GM18868 (cell line): ENCODE data around the gene VDAC1.

Experiments
- ATAC-seq: cut with Tn5 transposase; IDR thresholded peaks from one replicate; pipeline ENCODE4 v1.9.1; 2021; ENCODE audit warnings: mild to moderate bottlenecking, moderate library complexity; ENCODE audit not compliant: unreplicated experiment

VDAC1 gene

GRCh38 chr5:134004626-134005416 lies at the start of gene VDAC1:
VDAC1 (minus strand) TSS chr5:134004975; CDS start chr5:133993012, 11,963 bp downstream.
- ATAC-seq: peak; percentile 81

- ATAC-seq: no peak
Observed at GRCh38 chr5:134053840-134054338, 49.1 kb upstream of the VDAC1 start.

- no peak for ATAC-seq
Observed at GRCh38 chr5:134053314-134053839, 48.6 kb upstream of the VDAC1 start.

GRCh38 chr5:134051305-134051704 lies 46.5 kb upstream of the VDAC1 start:
- ATAC-seq: no peak

GRCh38 chr5:134048864-134049263 lies 44.1 kb upstream of the VDAC1 start:
- ATAC-seq: no peak

- ATAC-seq: no peak
Observed at GRCh38 chr5:134047687-134048056, 42.9 kb upstream of the VDAC1 start.

GRCh38 chr5:134046801-134047686 lies 42.3 kb upstream of the VDAC1 start:
- no peak for ATAC-seq

- no peak for ATAC-seq
Observed at GRCh38 chr5:134046330-134046729, 41.6 kb upstream of the VDAC1 start.

GRCh38 chr5:134043793-134044792 lies 39.3 kb upstream of the VDAC1 start:
- no peak for ATAC-seq

- ATAC-seq: no peak
Observed at GRCh38 chr5:134041570-134042411, 37.0 kb upstream of the VDAC1 start.

GRCh38 chr5:134038138-134038537 lies 33.4 kb upstream of the VDAC1 start:
- ATAC-seq: no peak

GRCh38 chr5:134037160-134037559 lies 32.4 kb upstream of the VDAC1 start:
- ATAC-seq: no peak

- ATAC-seq: no peak
Observed at GRCh38 chr5:134034326-134034725, 29.6 kb upstream of the VDAC1 start.

GRCh38 chr5:134030303-134030964 lies 25.7 kb upstream of the VDAC1 start:
- peak; percentile 58 for ATAC-seq

- no peak for ATAC-seq
Observed at GRCh38 chr5:134029156-134029555, 24.4 kb upstream of the VDAC1 start.

- ATAC-seq: no peak
Observed at GRCh38 chr5:134028496-134028895, 23.7 kb upstream of the VDAC1 start.

- no peak for ATAC-seq
Observed at GRCh38 chr5:134027288-134027615, 22.5 kb upstream of the VDAC1 start.

- peak; percentile 89 for ATAC-seq
Observed at GRCh38 chr5:134026521-134027287, 21.9 kb upstream of the VDAC1 start.
